ENCODE data around the gene ATP13A3.
A peak's percentile ranks its signal among the peaks of the same experiment; 100 is the strongest.
"Not testable (repeated sequence)": the region's sequence is repeated elsewhere in the genome, so short reads cannot be mapped to it uniquely, and the experiment has no call there.

ATP13A3 gene

GRCh38 chr3:194499516-194499915, 12.7 kb upstream of the ATP13A3 start:
- not testable (repeated sequence) for DNase-seq

- DNase-seq, result no peak
Observed at GRCh38 chr3:194497799-194498575, 11.2 kb upstream of the ATP13A3 start.

- DNase-seq, result no peak
Observed at GRCh38 chr3:194496217-194496919, 9.6 kb upstream of the ATP13A3 start.

GRCh38 chr3:194494951-194495374, 8.2 kb upstream of the ATP13A3 start:
- DNase-seq, result no peak

GRCh38 chr3:194493995-194494927, 7.5 kb upstream of the ATP13A3 start:
- not testable (repeated sequence) for DNase-seq

GRCh38 chr3:194492001-194492400, 5.2 kb upstream of the ATP13A3 start:
- DNase-seq, result no peak

- DNase-seq, result peak; percentile 33 to 53
Observed at GRCh38 chr3:194489736-194490612, 3.2 kb upstream of the ATP13A3 start.

GRCh38 chr3:194488055-194488742, 1.4 kb upstream of the ATP13A3 start:
- no peak for DNase-seq

- peak; percentile 47 to 51 for DNase-seq
Observed at GRCh38 chr3:194487289-194488054, 670 bp upstream of the ATP13A3 start.

- DNase-seq, result peak; percentile 56 to 61
Observed at GRCh38 chr3:194485881-194486539, 792 bp downstream of the ATP13A3 start.

GRCh38 chr3:194485468-194485880, 1.3 kb downstream of the ATP13A3 start:
- no peak for DNase-seq

- no peak for DNase-seq
Observed at GRCh38 chr3:194484614-194485013, 2.2 kb downstream of the ATP13A3 start.

- DNase-seq, result no peak
Observed at GRCh38 chr3:194483850-194484249, 3.0 kb downstream of the ATP13A3 start.

GRCh38 chr3:194482830-194483229, 4.0 kb downstream of the ATP13A3 start:
- not testable (repeated sequence) for DNase-seq

GRCh38 chr3:194482196-194482593, 4.6 kb downstream of the ATP13A3 start:
- no peak for DNase-seq

- DNase-seq, result no peak
Observed at GRCh38 chr3:194481525-194482195, 5.1 kb downstream of the ATP13A3 start.

GRCh38 chr3:194481103-194481502, 5.7 kb downstream of the ATP13A3 start:
- no peak for DNase-seq

- DNase-seq, result no peak
Observed at GRCh38 chr3:194476784-194477183, 10.0 kb downstream of the ATP13A3 start.

GRCh38 chr3:194475978-194476377, 10.8 kb downstream of the ATP13A3 start:
- no peak for DNase-seq

All from activated CD4-positive, alpha-beta T cell treated with anti-CD3 and anti-CD28 coated beads, Interleukin-2, amount 50 U/mL, for 48 hours (primary cell).